ENCODE measurements around the gene TXNRD1. TPM values are rescaled to one million over a fixed set of nuclear protein-coding genes. Genes with fewer than 3 reads are reported as not detected.

Gene TXNRD1
- total RNA-seq, 1 donor from 2014 or later = 83.7 TPM

DNA sequence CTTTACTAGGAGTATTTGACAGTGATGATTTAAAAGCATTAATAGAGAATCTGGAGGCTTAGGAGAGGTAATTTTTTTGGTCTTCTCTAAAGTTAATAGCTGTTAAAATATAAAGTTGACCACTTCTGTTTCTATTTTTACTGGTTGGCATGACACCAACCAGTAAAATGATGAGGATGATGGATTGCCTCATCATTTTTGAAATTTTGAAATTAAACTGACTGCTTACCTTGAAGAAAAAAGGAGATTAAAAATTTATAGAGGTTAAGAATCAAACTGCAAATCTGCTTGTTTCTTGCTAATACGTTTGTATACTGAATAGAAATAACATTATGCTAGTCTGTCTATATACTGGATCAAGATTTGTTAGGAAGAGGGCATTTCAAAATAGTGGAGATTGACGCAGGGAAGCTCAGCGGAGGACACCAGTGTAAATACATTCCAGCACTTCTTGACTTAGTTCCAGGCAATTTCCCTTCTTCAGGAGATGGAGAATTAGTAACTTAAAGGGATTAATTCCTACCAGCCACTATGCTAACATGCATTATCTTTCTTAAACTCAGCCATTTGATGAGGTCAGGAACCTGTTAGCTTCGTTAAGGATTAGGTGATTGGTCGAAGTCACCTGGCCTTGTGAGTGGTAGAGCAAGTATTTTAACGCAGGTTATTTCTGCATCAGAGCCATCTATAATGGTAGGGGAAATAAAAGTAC, 91.5 kb downstream of the TXNRD1 start:
- DNase-seq (ENCODE audit: low spot score) = no peak
- Mint-ChIP-seq H3K9me3 (no peaks in the 10 kb centered on the region), H3K27me3 (ENCODE audit: low read depth) (no peaks in the 10 kb centered on the region), H3K4me3 (ENCODE audit: low read depth) (no peak overlapping the region), H3K36me3 (ENCODE audit: low read depth) (peaks cover 65% of the 10 kb centered on the region), H3K4me1 (ENCODE audit: low read depth) (peaks cover 55% of the 10 kb centered on the region), H3K27ac (no peak overlapping the region)
- intact Hi-C loops (cut with micrococcal nuclease) = loop anchor here (10.0 kb wide), 1 partner anchor 462 kb away; the partner anchor contains the start of gene NT5DC3

DNA sequence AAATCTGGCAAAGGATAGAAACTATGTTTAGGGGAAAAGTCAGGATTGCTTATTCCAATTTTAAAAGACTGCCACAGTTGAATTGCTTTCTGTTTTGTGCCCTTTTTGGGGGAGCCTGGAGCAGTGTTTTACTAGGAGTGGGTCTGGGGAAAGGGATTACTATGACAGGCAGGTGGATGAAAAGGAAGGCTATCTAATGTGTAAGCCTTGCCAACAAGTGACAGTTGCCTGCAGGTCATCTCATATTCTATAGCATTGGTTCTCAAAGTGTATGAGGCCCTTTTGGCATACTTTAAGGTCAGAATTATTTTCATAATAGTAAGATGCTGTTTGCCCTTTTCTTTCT, 92.0 kb downstream of the TXNRD1 start:
- H3K4me1 Mint-ChIP-seq (ENCODE audit: low read depth) = peaks cover 52% of the 10 kb centered on the region
- no peak for DNase-seq (ENCODE audit: low spot score)
- H3K36me3 Mint-ChIP-seq (ENCODE audit: low read depth) = peaks cover 69% of the 10 kb centered on the region
- intact Hi-C loops (cut with micrococcal nuclease) = loop anchor here (10.0 kb wide), 1 partner anchor 463 kb away; the partner anchor contains the start of gene NT5DC3
- no peaks in the 10 kb centered on the region for H3K9me3 Mint-ChIP-seq
- no peaks in the 10 kb centered on the region for H3K27me3 Mint-ChIP-seq (ENCODE audit: low read depth)
- peak overlapping the region; percentile 6 for H3K27ac Mint-ChIP-seq
- no peak overlapping the region for H3K4me3 Mint-ChIP-seq (ENCODE audit: low read depth)

DNA sequence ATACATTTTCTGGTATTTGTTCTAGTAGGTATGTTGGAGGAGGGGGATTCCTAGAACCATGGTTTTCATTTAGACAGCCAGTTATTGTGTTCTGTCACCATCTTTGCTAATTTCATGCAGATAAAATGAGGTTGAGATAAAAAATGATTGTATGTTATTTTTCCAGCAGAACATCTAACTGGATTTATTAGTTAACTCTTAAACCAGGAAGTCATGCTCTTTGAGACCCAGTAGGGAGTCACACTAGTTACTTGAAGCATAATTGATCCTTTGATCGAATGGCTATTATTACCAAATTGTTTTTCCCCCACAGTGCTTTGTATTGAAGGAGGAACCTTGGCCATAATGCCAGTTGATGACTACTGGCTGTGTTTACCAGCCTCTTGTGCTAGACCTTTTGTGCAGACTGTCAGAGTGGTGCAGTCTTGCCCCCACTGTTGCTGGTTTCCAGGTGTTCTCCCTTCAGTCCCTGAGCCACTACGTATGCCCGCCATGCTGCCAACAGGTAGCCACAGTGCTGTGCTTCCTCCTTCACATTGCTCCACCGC, 93.9 kb downstream of the TXNRD1 start:
- intact Hi-C loops (cut with micrococcal nuclease) = loop anchor here (10.0 kb wide), 1 partner anchor 465 kb away; the partner anchor contains the start of gene NT5DC3
- peaks cover 40% of the 10 kb centered on the region for H3K4me1 Mint-ChIP-seq (ENCODE audit: low read depth)
- no peak overlapping the region for H3K27ac Mint-ChIP-seq
- no peaks in the 10 kb centered on the region for H3K9me3 Mint-ChIP-seq
- no peaks in the 10 kb centered on the region for H3K27me3 Mint-ChIP-seq (ENCODE audit: low read depth)
- DNase-seq (ENCODE audit: low spot score) = no peak
- H3K36me3 Mint-ChIP-seq (ENCODE audit: low read depth) = peaks cover 62% of the 10 kb centered on the region
- H3K4me3 Mint-ChIP-seq (ENCODE audit: low read depth) = no peak overlapping the region

DNA sequence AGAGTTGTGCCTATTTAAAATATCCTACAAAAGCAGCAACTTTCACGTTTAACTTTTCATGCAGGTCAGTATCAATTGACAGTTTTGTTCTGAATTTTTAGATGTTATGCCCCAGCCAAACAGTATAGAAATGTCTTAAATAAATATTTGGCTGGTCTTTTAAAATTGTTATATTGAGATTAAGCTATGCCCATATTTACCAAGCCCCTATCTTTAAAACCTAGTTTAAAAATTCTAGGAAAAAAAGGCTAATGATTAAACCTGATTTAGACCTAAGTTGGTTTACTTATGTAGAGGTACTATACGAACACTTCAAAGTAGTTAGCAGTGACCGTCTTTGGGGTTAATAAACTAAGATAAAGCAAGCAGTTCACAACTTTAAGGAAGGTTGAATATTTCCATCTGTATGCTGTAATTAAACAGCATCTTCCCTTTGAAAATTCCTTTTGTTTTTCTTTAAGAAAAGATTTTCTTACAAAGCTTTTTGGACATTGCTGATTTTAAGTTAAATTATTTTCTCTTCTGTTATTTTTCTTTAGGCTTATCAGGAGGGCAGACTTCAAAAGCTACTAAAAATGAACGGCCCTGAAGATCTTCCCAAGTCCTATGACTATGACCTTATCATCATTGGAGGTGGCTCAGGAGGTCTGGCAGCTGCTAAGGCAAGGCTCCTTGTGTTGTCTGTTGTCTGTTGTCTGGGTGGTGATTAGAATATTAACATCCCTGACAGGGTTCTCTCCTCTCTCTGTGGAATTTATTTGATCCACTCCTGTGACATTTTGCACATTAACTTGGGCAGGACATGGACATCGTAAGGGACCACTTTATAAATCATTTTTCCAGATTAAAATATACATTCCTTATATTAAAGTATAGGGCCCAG, 95.4 kb downstream of the TXNRD1 start:
- Mint-ChIP-seq H3K4me1 (ENCODE audit: low read depth) (peaks cover 33% of the 10 kb centered on the region), H3K27ac (no peak overlapping the region), H3K9me3 (no peaks in the 10 kb centered on the region), H3K27me3 (ENCODE audit: low read depth) (no peaks in the 10 kb centered on the region), H3K4me3 (ENCODE audit: low read depth) (no peak overlapping the region), H3K36me3 (ENCODE audit: low read depth) (peaks cover 62% of the 10 kb centered on the region)
- no peak for DNase-seq (ENCODE audit: low spot score)
- intact Hi-C loops (cut with micrococcal nuclease) = no loop called here

DNA sequence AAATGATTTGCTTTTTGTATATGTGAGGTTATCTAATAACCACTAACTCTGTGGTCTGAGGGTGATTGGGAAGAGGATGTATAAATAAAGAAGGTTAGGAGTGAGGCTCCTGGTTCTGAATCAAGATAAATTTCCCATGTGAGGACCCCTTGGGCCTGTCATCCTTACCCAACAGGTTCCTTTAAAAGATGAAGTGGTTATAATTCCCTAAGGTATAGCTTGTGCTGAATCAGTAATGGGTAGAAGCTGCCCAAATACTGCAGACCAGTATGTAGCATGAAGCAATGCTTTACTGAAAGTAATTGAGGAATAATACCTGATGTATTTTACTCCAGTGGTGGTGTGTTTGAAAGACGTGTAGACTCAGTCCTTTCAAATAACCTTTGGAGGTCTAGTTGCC, 96.6 kb downstream of the TXNRD1 start:
- intact Hi-C loops (cut with micrococcal nuclease) = no loop called here
- Mint-ChIP-seq H3K4me1 (ENCODE audit: low read depth) (peaks cover 23% of the 10 kb centered on the region), H3K4me3 (ENCODE audit: low read depth) (no peak overlapping the region), H3K36me3 (ENCODE audit: low read depth) (peaks cover 61% of the 10 kb centered on the region), H3K27ac (no peak overlapping the region), H3K9me3 (no peaks in the 10 kb centered on the region), H3K27me3 (ENCODE audit: low read depth) (no peaks in the 10 kb centered on the region)
- DNase-seq (ENCODE audit: low spot score) = no peak

DNA sequence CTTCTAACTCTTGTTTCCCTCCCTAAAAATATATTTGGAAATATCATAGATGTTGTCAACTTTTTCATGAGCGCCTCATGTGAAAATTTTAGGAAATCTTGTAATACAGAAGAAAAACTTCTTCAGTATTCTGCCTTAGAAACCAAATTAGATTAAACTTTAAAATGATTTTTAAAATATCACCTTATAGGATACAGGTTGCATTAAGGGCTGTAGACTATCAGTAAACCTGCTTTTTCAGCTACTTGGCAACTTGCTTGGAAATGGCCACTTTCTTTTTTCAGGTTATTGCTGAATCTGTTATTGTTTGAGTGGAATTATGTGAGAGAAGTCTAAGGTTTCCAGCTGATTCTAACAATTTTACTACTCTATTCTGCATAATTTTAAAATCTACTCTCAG, 97.1 kb downstream of the TXNRD1 start:
- H3K4me3 Mint-ChIP-seq (ENCODE audit: low read depth) = no peak overlapping the region
- peaks cover 57% of the 10 kb centered on the region for H3K36me3 Mint-ChIP-seq (ENCODE audit: low read depth)
- H3K4me1 Mint-ChIP-seq (ENCODE audit: low read depth) = peaks cover 19% of the 10 kb centered on the region
- intact Hi-C loops (cut with micrococcal nuclease) = no loop called here
- DNase-seq (ENCODE audit: low spot score) = no peak
- no peaks in the 10 kb centered on the region for H3K27me3 Mint-ChIP-seq (ENCODE audit: low read depth)
- H3K27ac Mint-ChIP-seq = no peak overlapping the region
- no peaks in the 10 kb centered on the region for H3K9me3 Mint-ChIP-seq

DNA sequence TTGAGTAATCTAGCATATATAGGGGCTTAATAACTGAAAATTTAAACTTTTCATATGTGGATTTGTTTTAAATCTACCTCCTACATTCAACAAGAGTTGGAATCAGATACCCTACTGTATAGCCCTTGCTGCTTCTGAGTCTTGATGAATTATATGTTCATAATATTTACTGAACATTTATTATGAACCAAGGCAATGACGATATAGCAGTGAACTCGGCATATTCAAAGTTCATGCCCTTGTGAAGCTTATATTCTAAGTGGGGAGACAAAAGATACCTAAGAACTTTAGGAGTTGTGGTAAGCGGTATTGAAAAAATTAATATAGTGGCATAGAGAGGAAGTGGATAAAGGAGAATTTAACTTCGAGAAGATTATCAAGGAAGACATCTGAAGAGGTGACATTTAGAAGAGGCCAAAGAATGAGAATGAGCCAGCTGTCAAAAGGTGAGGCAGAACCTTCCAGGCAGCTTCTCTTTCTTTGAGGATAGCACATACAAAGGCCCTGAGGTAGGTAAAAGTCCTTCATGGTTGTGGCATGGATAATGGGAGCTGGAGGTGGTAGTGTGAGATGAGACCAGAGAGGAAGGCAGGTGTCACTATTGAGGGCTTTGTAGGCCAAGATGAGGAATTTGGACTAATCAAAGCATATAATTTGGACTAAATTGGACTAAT, 98.1 kb downstream of the TXNRD1 start:
- Mint-ChIP-seq H3K9me3 (no peaks in the 10 kb centered on the region), H3K27ac (peak overlapping the region; percentile 49), H3K4me1 (ENCODE audit: low read depth) (peaks cover 19% of the 10 kb centered on the region), H3K36me3 (ENCODE audit: low read depth) (peaks cover 60% of the 10 kb centered on the region), H3K4me3 (ENCODE audit: low read depth) (no peak overlapping the region), H3K27me3 (ENCODE audit: low read depth) (no peaks in the 10 kb centered on the region)
- intact Hi-C loops (cut with micrococcal nuclease) = no loop called here
- no peak for DNase-seq (ENCODE audit: low spot score)

DNA sequence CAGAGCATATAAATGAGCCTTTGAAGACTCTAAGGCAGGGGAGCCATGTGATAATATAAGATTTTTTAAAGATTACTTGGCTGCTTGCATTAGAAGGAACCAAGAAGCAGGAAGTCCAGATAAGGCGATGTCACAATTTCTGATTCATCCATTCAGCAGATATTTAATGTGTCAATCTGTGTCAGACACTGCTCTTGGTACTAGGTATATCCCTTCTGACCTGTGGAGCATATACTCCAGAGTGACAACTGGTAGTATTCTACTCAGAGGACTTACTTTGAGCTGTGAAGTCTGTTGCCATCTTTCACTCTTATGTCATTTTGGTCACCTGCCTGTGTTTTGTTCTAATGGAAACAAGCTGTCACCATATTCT, 98.6 kb downstream of the TXNRD1 start:
- Mint-ChIP-seq H3K4me3 (ENCODE audit: low read depth) (no peak overlapping the region), H3K9me3 (no peaks in the 10 kb centered on the region), H3K27me3 (ENCODE audit: low read depth) (no peaks in the 10 kb centered on the region), H3K36me3 (ENCODE audit: low read depth) (peaks cover 61% of the 10 kb centered on the region), H3K27ac (no peak overlapping the region), H3K4me1 (ENCODE audit: low read depth) (peaks cover 17% of the 10 kb centered on the region)
- no peak for DNase-seq (ENCODE audit: low spot score)
- intact Hi-C loops (cut with micrococcal nuclease) = no loop called here

DNA sequence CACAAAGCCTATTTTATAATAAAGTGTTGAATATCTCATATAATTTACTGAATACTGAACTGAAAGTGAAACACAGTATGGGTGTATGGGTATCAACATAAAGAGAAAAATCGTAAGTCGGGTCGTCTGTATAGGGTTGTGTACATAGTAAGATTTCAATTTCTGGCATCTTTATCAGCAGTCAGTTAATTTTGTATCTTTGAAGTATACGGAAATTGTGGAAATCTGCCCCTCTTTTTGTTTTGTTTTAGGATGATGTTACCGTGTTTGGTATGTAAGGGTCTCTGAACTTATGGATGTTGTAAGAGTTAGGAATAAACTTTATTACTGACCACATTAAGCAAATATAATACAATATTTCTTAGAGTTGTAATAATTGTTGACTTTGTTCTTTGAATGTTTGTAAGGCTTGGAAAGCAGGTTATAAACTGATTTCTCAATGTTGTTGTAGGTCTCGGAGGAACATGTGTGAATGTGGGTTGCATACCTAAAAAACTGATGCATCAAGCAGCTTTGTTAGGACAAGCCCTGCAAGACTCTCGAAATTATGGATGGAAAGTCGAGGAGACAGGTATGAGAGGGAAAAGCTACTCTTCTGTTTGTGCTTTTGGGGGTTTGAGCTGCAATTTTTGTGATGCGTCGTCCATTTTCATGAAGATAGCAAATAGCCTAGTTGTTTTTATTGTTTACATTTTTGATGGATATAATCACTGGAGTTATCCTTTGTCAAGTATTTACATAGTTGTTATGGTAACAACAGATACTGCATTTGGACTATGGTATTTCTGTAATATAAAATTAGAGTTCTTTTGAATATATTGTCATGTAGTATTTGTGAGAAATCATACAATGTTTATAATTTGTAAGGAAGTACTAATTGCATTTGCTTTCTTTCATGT, 100.0 kb downstream of the TXNRD1 start:
- Mint-ChIP-seq H3K4me1 (ENCODE audit: low read depth) (peaks cover 11% of the 10 kb centered on the region), H3K27me3 (ENCODE audit: low read depth) (no peaks in the 10 kb centered on the region), H3K4me3 (ENCODE audit: low read depth) (no peak overlapping the region), H3K9me3 (no peaks in the 10 kb centered on the region), H3K27ac (peak overlapping the region; percentile 19), H3K36me3 (ENCODE audit: low read depth) (peaks cover 63% of the 10 kb centered on the region)
- DNase-seq (ENCODE audit: low spot score) = no peak
- intact Hi-C loops (cut with micrococcal nuclease) = no loop called here

DNA sequence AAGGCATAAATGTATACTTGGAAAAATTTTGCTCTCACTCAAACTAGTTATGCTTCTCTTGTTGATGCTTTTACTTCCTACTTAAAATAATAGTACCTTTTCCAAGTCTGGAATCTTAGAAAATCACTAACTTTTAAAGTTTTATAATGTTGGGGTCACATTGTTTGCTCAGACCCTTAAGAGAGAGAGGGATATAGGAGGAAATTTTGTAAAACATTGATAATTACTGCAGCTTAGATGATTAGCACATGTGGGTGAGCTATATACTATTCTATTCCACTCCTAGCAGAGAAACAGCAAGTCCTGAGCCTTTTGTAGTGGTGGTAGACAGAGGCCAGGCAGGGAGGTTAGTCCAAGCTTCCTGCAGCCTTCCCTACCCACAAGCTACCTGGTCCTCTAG, 101.4 kb downstream of the TXNRD1 start:
- Mint-ChIP-seq H3K4me3 (ENCODE audit: low read depth) (no peak overlapping the region), H3K27ac (no peak overlapping the region), H3K27me3 (ENCODE audit: low read depth) (no peaks in the 10 kb centered on the region), H3K4me1 (ENCODE audit: low read depth) (peaks cover 15% of the 10 kb centered on the region), H3K36me3 (ENCODE audit: low read depth) (peaks cover 68% of the 10 kb centered on the region), H3K9me3 (no peaks in the 10 kb centered on the region)
- intact Hi-C loops (cut with micrococcal nuclease) = no loop called here
- no peak for DNase-seq (ENCODE audit: low spot score)

DNA sequence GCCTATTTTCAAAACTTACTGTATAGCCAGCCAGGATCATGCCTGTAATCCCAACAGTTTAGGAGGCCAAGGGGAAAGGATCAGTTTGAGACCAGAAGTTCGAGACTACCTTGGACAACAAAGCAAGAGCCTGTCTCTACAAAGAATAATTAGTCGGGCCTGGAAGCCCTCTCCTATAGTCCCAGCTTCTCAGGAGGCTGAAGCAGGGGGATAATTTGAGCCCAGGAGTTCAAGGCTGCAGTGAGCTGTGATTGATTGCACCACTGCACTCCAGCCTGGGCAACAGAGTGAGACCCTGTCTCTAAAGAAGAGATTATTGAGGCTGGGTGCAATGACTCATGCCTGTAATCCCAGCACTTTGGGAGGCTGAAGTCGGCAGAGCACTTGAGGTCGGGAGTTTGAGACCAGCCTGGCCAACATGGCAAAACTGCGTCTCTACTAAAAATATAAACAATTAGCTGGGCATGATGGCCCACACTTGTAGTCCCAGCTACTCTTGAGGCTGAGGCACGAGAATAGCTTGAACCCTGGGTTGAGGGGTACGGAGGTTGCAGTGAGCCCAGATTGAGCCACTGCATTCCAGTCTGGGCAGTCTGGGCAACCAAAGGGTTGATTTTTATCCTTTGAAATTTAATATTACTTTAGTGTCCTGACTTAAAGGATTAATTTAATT, 102.1 kb downstream of the TXNRD1 start:
- DNase-seq (ENCODE audit: low spot score) = no peak
- Mint-ChIP-seq H3K36me3 (ENCODE audit: low read depth) (peaks cover 68% of the 10 kb centered on the region), H3K27ac (no peak overlapping the region), H3K27me3 (ENCODE audit: low read depth) (no peaks in the 10 kb centered on the region), H3K9me3 (no peaks in the 10 kb centered on the region), H3K4me3 (ENCODE audit: low read depth) (no peak overlapping the region), H3K4me1 (ENCODE audit: low read depth) (peaks cover 15% of the 10 kb centered on the region)
- intact Hi-C loops (cut with micrococcal nuclease) = no loop called here

All from activated T-helper 2 cell treated with anti-CD3 and anti-CD28 coated beads, Interferon-gamma antibody, Interleukin-2, Interleukin-4, amounts not matched to agents 10 μg/mL and 5 μg/mL and 100 μg/mL, durations not matched to agents 14 hours and 24 hours and 36 hours (primary cell).